8988T (cell line): ENCODE measurements around the gene GPR160.
A peak's percentile ranks its signal among the peaks of the same experiment; 100 is the strongest.

Experiments
- DNase-seq: peaks from one replicate; pipeline ENCODE4 v3.0.0; 2011

GPR160 gene

GRCh38 chr3:170027233-170028102 lies 10.3 kb upstream of the GPR160 start:
- DNase-seq, result no peak

GRCh38 chr3:170033489-170033888 lies 4.3 kb upstream of the GPR160 start:
- no peak for DNase-seq

DNA sequence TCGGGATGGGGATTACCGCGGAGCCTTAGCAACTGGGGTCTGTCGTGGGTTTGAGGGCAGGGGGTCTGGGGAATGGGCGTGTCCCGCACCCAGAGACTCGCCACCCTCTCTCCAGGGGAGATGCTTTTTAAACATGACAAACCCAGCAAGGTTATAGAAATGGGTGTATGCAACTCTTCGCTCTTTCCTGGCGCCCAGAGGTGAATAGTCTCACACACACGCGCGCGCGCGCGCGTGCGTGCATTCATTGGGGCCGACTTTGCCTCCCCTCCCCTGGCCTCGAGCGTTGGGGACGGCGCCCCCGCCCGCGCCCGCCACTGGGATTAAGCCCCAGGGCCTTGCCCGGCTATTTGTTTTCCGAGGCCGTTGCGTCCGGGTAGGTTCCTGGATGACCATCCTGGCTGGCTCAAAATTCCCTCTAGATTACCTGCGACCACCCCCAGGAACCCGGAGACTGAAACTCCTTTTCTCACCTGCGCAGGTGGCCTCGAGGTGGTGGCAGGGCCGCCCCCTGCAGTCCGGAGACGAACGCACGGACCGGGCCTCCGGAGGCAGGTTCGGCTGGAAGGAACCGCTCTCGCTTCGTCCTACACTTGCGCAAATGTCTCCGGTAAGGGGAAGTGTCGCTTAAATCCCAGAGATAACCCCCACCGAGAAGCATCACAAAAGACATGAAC lies 777 bp downstream of the GPR160 start:
- peak; percentile 31 for DNase-seq

- DNase-seq, result no peak
Observed at GRCh38 chr3:170040418-170040817, 2.6 kb downstream of the GPR160 start.

- DNase-seq, result no peak
Observed at GRCh38 chr3:170043506-170043905, 5.7 kb downstream of the GPR160 start.

- no peak for DNase-seq
Observed at GRCh38 chr3:170044271-170044670, 6.5 kb downstream of the GPR160 start.

- no peak for DNase-seq
Observed at GRCh38 chr3:170044795-170045244, 7.0 kb downstream of the GPR160 start.

DNA sequence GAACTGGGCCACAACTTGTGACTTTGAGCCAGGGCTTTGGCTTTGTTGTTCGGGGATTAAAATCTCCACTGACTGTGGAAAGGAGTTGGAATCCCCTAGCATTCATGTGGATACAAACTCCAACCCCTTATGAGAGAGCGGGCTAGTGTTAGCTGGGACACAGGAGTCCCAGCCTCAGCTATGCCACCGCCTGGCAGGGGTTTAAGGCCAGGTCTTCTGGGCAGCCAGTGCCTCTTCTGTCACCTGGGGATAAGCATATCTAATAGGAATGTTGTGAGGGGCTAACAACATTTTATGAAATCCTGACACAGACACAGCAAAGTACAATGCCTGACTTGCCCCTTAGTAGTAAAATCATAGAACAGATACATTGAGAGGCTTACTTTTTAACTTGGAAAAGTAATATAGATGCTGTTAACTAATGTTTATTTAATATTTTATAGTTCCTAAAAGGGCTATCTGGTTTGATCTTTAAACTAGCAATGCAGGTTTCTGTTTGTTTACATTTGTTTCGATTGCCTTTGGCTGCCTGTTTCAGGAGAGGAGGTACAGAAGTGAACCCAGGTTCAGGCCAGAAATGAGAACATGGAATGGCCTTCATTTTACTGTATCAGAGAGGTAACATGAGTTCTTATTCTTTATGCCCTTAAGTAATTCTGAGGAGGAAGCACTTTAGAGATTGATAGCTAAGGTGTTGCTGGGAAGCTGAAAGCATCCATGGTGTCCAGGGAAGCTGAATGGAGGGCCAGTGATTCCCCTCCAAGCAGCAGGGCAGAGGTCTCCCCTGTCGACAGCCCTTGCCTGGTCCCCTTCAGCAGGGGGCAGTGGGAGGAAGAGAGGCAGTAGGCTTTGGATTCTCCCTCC lies 8.7 kb downstream of the GPR160 start:
- DNase-seq, result no peak

GRCh38 chr3:170047133-170047404 lies 9.3 kb downstream of the GPR160 start:
- DNase-seq, result no peak

GRCh38 chr3:170049146-170050000 lies 11.6 kb downstream of the GPR160 start:
- no peak for DNase-seq

GRCh38 chr3:170050753-170051152 lies 13.0 kb downstream of the GPR160 start:
- no peak for DNase-seq

GRCh38 chr3:170052398-170052797 lies 14.6 kb downstream of the GPR160 start:
- no peak for DNase-seq

DNA sequence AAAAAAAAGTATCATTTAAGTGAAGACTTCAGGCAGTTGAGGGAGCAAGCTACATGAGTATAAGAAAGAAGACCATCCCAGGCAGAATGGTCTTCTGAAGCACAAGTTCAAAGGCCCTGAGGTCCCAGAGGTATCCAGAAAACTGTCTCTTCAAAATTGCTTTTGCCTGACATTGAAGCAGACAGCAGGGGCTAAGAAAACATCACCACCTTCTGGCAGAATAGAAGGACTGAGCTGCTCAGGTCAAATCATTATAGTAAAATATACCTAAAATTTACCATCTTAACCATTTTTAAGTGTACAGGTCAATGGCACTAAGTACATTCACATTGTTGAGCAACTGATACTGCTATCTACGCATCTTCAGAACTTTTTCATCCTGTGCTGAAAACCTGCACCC lies 16.4 kb downstream of the GPR160 start:
- peak; percentile 38 for DNase-seq

DNA sequence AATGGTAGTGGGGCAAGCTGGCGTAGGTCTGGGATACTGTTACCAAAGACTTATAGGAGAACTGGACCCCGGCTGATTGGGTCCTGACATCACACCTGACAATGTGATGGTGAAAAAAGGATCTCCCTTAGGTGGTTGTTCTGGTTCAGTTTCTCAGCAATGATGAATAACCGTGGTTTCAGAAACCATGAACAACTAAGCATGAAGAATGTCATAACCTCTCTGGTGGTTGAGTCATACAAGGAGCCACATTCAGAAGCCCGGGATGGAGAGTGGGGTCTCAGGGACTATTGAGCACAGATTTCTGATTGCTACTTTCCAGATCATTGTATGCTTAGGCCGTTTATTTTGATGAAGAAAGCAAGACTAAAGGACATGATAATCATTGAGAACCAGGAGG lies 17.4 kb downstream of the GPR160 start:
- DNase-seq, result no peak

DNA sequence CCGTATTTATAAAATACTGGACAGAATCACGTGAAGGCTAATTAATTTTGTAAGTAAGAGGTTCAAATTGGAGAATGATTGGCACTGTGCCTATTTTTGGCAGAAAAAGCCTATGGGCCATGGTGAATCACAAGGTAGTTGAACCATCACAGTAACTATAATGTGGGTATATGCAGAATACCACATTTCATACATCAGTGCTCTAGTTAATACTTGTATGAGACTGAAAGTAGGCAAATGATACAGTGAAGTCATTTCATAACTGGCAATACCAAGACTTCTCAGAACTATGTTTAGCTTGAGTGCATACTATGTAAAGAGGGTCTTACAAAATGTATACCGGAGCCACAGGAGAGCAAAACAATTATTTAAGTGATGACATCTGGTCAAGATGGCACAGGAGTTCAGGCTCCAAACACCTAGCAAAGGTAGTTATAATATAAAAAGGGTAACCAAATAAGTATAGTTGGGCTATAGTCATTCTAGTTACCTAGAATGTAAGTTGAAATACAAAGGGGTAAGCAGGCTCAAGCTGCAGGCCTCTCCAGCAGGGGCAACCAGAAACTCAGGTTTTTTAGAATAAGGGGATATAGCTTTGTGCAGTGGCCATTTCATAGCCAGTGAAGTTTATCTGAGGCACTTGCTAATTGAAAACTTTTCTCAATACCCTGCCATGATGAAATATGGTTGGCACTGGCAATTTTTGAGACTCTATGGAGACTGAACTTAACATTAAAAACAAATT lies 19.1 kb downstream of the GPR160 start:
- no peak for DNase-seq

DNA sequence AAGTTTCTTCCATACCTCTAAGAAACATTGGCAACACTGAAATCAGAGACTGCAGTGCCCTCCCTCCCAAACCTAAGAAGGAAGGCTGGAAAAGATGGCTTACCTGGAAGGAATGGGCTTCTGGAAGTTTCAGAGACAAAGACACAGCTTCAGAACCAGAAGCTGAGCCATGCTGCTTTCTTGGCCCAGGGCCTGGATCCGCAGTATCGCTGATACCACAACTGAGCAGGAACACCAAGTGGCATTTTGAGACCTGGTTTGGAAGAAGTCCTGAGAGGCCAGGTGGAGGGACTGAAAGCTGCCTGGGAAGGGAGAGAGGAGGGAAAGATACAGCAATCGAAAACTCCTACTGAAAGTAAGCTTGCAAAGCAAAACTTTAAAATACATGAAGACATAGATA lies 19.8 kb downstream of the GPR160 start:
- DNase-seq, result no peak

- DNase-seq, result no peak
Observed at GRCh38 chr3:170058127-170058526, 20.3 kb downstream of the GPR160 start.

DNA sequence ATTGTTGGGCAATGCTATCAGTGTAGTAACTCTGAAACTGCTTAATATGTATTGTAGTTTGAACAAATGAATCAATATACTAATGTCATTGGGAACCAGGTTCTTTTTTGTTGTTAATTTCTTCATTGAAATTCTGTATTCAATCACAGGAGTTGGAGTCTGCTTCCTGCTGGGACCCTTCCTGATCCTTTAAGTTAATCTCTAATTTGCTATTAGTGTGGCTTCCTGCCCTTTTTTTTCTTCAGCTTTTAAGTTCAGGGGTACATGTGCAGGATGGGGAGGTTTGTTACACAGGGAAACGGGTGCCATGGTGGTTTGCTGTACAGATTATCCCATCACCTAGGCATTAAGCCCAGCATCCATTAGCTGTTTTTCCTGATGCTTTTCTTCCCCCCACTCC lies 21.7 kb downstream of the GPR160 start:
- DNase-seq, result no peak

DNA sequence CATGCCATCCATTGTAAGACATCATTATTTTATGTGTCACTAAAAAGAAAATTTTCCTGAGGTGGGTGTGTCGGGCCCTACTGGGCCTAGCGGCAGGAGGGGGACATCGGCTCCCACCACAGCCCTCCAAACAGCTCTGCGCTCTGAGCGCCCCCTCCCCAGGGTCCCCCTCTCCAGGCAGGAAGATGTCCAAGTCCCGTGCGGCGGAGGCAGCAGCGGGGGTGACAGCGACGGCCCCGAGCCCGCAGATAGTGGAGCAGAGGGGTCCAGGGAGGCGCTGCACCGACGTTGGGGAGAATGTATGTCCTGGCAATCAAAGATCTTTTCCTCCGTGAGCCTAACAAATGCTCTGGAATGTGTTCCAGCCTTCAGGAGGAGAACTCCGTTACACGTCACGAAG lies 24.3 kb downstream of the GPR160 start:
- DNase-seq, result no peak

DNA sequence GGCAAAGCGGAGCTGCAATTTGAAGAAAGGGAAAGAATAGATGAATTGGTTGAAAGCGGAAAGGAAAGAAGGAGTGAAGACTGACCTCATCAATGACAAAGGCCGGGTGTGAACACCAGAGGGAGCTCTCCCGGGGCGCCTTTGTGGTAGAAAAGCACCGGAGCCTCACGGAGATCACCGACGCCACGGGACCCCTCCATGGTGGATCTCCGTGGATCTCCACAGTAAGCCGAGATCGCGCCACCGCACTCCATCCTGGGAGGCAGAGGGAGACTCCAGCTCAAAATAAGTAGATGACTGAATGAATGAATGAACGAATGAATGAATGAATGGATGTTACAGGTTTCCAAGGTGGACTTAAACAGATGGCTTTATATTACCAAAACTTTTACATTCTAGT lies 25.0 kb downstream of the GPR160 start:
- DNase-seq, result no peak

- no peak for DNase-seq
Observed at GRCh38 chr3:170063691-170064090, 25.9 kb downstream of the GPR160 start.

GRCh38 chr3:170064108-170064507 lies 26.3 kb downstream of the GPR160 start:
- DNase-seq, result no peak
